Measurements from ENCODE around the gene WNT5A. TPM values are rescaled to one million over a fixed set of nuclear protein-coding genes. Genes with fewer than 3 reads are reported as not detected.

WNT5A gene
- total and polyA plus RNA-seq, 3 donors from 2014 or later = 3.4 to 12.4 (median 11.1) TPM

DNA sequence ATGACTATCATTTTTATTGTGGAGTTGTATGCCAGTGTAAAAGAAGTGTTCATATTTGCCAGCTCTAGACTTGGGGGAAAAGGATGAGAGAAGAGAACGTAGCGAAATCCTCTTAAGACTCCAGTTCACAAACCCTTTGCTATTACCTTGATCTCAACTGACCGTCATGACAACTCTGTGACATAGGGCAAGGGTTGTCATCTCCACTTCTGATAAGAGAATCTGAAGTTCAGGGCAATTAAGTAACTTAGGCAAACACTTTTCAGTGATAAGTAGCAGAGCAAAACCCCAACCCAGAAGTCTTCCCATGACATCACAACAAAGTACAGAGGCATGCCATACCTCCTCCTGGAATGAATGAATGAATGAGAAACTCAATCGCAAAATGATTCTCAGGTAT lies 40.3 kb upstream of the WNT5A start:
- Histone ChIP-seq H3K4me3 (no peak overlapping the region), H3K27me3 (no peaks in the 10 kb centered on the region), H3K27ac (no peak overlapping the region), H3K9me3 (no peaks in the 10 kb centered on the region), H3K36me3 (ENCODE audit: low read depth, missing control alignments) (no peaks in the 10 kb centered on the region), H3K4me1 (no peaks in the 10 kb centered on the region)
- intact Hi-C loops (cut with DNase I; ENCODE audit: low total_unique reads) = no loop called here
- 94 to 95% methylated on average over 4 of the region's 4 CpGs for WGBS, 2 donors
- TF ChIP-seq CTCF (IDR thresholded peaks at IDR 0.05) (no peak), POLR2A (IDR thresholded peaks at IDR 0.05) (no peak)
- DNase-seq = no peak

GRCh38 chr3:55526332-55527030 lies 39.4 kb upstream of the WNT5A start:
- Histone ChIP-seq H3K9me3 (no peaks in the 10 kb centered on the region), H3K27me3 (no peaks in the 10 kb centered on the region), H3K36me3 (ENCODE audit: low read depth, missing control alignments) (no peaks in the 10 kb centered on the region), H3K4me3 (no peak overlapping the region), H3K4me1 (no peaks in the 10 kb centered on the region), H3K27ac (no peak overlapping the region)
- intact Hi-C loops (cut with DNase I; ENCODE audit: low total_unique reads) = no loop called here
- no peak for DNase-seq
- TF ChIP-seq POLR2A (IDR thresholded peaks at IDR 0.05) = no peak
- no peak for TF ChIP-seq CTCF (IDR thresholded peaks at IDR 0.05)
- WGBS, 2 donors = 71 to 85% methylated on average over 7 to 10 of the region's 10 CpGs

GRCh38 chr3:55525436-55525835 lies 38.3 kb upstream of the WNT5A start:
- no peak for TF ChIP-seq CTCF (IDR thresholded peaks at IDR 0.05)
- TF ChIP-seq POLR2A (IDR thresholded peaks at IDR 0.05) = no peak
- no peak overlapping the region for H3K27ac ChIP-seq
- intact Hi-C loops (cut with DNase I; ENCODE audit: low total_unique reads) = no loop called here
- WGBS, 2 donors = 80 to 94% methylated on average over 3 of the region's 3 CpGs
- H3K4me3 ChIP-seq = no peak overlapping the region
- no peak for DNase-seq
- no peaks in the 10 kb centered on the region for H3K4me1 ChIP-seq
- no peaks in the 10 kb centered on the region for H3K27me3 ChIP-seq
- no peaks in the 10 kb centered on the region for H3K36me3 ChIP-seq (ENCODE audit: low read depth, missing control alignments)
- no peaks in the 10 kb centered on the region for H3K9me3 ChIP-seq

DNA sequence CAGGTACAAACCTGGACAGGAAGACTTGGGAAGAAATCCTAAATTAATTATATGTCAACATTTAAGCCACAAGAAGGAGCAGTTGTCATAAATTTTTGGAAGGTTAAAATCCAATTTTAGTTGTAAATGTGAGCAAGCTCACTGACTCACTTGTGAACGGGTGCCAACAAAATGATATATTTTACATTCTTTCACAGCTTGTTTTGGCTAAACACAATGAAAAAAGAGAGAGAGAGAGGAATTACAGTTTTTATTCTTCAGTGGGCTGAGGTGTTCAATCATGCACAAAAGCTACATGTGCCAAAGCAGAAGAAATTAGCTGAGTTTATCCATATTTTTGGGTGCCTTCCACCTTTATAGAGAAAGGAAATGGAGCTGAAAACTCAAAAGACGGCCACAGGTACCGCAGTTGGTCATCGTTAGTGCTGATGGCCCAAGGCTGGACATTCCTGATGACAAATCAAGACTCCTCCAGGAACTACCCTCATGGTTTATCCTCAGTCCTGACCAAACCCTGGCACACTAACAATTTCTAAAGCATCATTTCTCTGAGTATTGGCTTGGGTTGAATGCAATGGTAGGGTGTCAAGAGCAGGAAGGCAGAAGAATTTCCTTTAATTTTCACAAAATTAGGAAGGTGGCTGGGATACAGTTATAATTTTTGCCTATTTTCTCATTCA lies 37.6 kb upstream of the WNT5A start:
- Histone ChIP-seq H3K36me3 (ENCODE audit: low read depth, missing control alignments) (no peaks in the 10 kb centered on the region), H3K27ac (no peak overlapping the region), H3K4me3 (no peak overlapping the region), H3K27me3 (no peaks in the 10 kb centered on the region), H3K9me3 (no peaks in the 10 kb centered on the region), H3K4me1 (no peaks in the 10 kb centered on the region)
- 77 to 84% methylated on average over 4 of the region's 4 CpGs for WGBS, 2 donors
- intact Hi-C loops (cut with DNase I; ENCODE audit: low total_unique reads) = no loop called here
- no peak for TF ChIP-seq CTCF (IDR thresholded peaks at IDR 0.05)
- no peak for TF ChIP-seq POLR2A (IDR thresholded peaks at IDR 0.05)
- DNase-seq = no peak

Measured in testis (tissue), 3 donors.